EL (cell line): Measurements from ENCODE around the gene OSBPL6.
"Not testable (repeated sequence)": the region's sequence is repeated elsewhere in the genome, so short reads cannot be mapped to it uniquely, and the experiment has no call there.

ENCODE experiments used
- DNase-seq: peaks from one replicate; pipeline ENCODE4 v3.0.0-alpha.2; 2016

The OSBPL6 gene

GRCh38 chr2:178413472-178414265, 219.4 kb downstream of the OSBPL6 start:
- peak; percentile 78 for DNase-seq

- DNase-seq, result peak; percentile 98
Observed at GRCh38 chr2:178414266-178415247, 220.2 kb downstream of the OSBPL6 start.

- DNase-seq, result no peak
Observed at GRCh38 chr2:178415979-178416378, 221.7 kb downstream of the OSBPL6 start.

- DNase-seq, result no peak
Observed at GRCh38 chr2:178417916-178418315, 223.6 kb downstream of the OSBPL6 start.

GRCh38 chr2:178418426-178418825, 224.1 kb downstream of the OSBPL6 start:
- no peak for DNase-seq

GRCh38 chr2:178419123-178419522, 224.8 kb downstream of the OSBPL6 start:
- DNase-seq, result no peak

- DNase-seq, result no peak
Observed at GRCh38 chr2:178420463-178420999, 226.2 kb downstream of the OSBPL6 start.

- DNase-seq, result no peak
Observed at GRCh38 chr2:178422097-178422496, 227.8 kb downstream of the OSBPL6 start.

GRCh38 chr2:178423746-178424145, 229.4 kb downstream of the OSBPL6 start:
- DNase-seq, result not testable (repeated sequence)

- no peak for DNase-seq
Observed at GRCh38 chr2:178425255-178425827, 231.0 kb downstream of the OSBPL6 start.

GRCh38 chr2:178426388-178426787, 232.1 kb downstream of the OSBPL6 start:
- peak; percentile 22 for DNase-seq

- no peak for DNase-seq
Observed at GRCh38 chr2:178427458-178427857, 233.1 kb downstream of the OSBPL6 start.

GRCh38 chr2:178428396-178428806, 234.1 kb downstream of the OSBPL6 start:
- no peak for DNase-seq

- no peak for DNase-seq
Observed at GRCh38 chr2:178429336-178429735, 235.0 kb downstream of the OSBPL6 start.

GRCh38 chr2:178436662-178437061, 242.3 kb downstream of the OSBPL6 start:
- no peak for DNase-seq

- DNase-seq, result no peak
Observed at GRCh38 chr2:178441426-178441825, 247.1 kb downstream of the OSBPL6 start.

GRCh38 chr2:178448968-178449661, 254.8 kb downstream of the OSBPL6 start:
- DNase-seq, result no peak

GRCh38 chr2:178449700-178450523, 255.6 kb downstream of the OSBPL6 start:
- DNase-seq, result peak; percentile 18

- DNase-seq, result no peak
Observed at GRCh38 chr2:178450524-178450773, 256.1 kb downstream of the OSBPL6 start.

GRCh38 chr2:178450774-178451525, 256.6 kb downstream of the OSBPL6 start, which contains the start of the genes PJVK and PRKRA:
Gene PJVK, plus strand, starts transcription at chr2:178451378. Its CDS starts 2,032 bp downstream, at chr2:178453410.
Gene PRKRA, minus strand, starts transcription at chr2:178451175. Its CDS starts 145 bp downstream, at chr2:178451030.
- peak; percentile 97 for DNase-seq

- DNase-seq, result no peak
Observed at GRCh38 chr2:178452334-178452733, 258.0 kb downstream of the OSBPL6 start.
